HL-60 (cell line): ENCODE results near the gene GALNT12.

ENCODE experiments used
- GABPA ChIP-seq: IDR thresholded peaks from 2 replicates; pipeline ENCODE4 v1.6.1; 2012; ENCODE audit warnings: low read depth
- POLR2AphosphoS5 ChIP-seq: IDR thresholded peaks from 2 replicates; pipeline ENCODE4 v1.6.1; 2012; ENCODE audit warnings: low read depth
- SPI1 ChIP-seq: IDR thresholded peaks from 2 replicates; pipeline ENCODE4 v1.6.1; 2012; ENCODE audit warnings: low read depth, mild to moderate bottlenecking, borderline replicate concordance
- TF ChIP-seq, protein P1 (sequence below): IDR thresholded peaks from one replicate; pipeline ENCODE4 v1.5.1; 2011; ENCODE audit warnings: low read length, control low read depth, inconsistent platforms; ENCODE audit not compliant: insufficient read depth
- TF ChIP-seq, protein P2 (sequence below): IDR thresholded peaks from 2 replicates; pipeline ENCODE4 v1.6.1; 2012; ENCODE audit warnings: low read depth; ENCODE audit not compliant: insufficient replicate concordance

DNA sequence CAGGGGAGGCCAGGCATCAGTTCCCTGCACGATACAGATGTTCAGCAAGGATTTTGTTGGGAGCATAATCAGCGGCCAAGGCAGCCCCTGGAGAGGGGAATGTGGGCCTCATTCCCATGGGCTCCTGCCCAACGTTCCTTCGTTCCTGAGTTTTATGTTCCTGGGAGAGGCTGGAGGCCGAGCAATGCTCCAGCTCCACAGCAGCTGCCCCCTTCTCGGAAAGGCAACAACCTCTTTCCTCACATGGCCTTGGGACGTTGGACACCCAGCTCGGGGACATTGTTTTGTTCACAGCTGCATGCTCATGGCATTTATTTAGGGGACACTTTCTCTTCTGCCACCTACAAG is 72.5 kb downstream of the GALNT12 start:
- TF ChIP-seq, protein P1, sequence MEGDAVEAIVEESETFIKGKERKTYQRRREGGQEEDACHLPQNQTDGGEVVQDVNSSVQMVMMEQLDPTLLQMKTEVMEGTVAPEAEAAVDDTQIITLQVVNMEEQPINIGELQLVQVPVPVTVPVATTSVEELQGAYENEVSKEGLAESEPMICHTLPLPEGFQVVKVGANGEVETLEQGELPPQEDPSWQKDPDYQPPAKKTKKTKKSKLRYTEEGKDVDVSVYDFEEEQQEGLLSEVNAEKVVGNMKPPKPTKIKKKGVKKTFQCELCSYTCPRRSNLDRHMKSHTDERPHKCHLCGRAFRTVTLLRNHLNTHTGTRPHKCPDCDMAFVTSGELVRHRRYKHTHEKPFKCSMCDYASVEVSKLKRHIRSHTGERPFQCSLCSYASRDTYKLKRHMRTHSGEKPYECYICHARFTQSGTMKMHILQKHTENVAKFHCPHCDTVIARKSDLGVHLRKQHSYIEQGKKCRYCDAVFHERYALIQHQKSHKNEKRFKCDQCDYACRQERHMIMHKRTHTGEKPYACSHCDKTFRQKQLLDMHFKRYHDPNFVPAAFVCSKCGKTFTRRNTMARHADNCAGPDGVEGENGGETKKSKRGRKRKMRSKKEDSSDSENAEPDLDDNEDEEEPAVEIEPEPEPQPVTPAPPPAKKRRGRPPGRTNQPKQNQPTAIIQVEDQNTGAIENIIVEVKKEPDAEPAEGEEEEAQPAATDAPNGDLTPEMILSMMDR, result no peak
- no peak for TF ChIP-seq POLR2AphosphoS5
- TF ChIP-seq, protein P2, sequence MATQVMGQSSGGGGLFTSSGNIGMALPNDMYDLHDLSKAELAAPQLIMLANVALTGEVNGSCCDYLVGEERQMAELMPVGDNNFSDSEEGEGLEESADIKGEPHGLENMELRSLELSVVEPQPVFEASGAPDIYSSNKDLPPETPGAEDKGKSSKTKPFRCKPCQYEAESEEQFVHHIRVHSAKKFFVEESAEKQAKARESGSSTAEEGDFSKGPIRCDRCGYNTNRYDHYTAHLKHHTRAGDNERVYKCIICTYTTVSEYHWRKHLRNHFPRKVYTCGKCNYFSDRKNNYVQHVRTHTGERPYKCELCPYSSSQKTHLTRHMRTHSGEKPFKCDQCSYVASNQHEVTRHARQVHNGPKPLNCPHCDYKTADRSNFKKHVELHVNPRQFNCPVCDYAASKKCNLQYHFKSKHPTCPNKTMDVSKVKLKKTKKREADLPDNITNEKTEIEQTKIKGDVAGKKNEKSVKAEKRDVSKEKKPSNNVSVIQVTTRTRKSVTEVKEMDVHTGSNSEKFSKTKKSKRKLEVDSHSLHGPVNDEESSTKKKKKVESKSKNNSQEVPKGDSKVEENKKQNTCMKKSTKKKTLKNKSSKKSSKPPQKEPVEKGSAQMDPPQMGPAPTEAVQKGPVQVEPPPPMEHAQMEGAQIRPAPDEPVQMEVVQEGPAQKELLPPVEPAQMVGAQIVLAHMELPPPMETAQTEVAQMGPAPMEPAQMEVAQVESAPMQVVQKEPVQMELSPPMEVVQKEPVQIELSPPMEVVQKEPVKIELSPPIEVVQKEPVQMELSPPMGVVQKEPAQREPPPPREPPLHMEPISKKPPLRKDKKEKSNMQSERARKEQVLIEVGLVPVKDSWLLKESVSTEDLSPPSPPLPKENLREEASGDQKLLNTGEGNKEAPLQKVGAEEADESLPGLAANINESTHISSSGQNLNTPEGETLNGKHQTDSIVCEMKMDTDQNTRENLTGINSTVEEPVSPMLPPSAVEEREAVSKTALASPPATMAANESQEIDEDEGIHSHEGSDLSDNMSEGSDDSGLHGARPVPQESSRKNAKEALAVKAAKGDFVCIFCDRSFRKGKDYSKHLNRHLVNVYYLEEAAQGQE, result no peak
- TF ChIP-seq GABPA, result no peak
- no peak for TF ChIP-seq SPI1
